GM21515 (cell line): Measurements from ENCODE around the gene MAP1B.
"Not testable (repeated sequence)": the region's sequence is repeated elsewhere in the genome, so short reads cannot be mapped to it uniquely, and the experiment has no call there.

Experiments used
- ATAC-seq: cut with Tn5 transposase; IDR thresholded peaks from one replicate; pipeline ENCODE4 v1.9.1; 2021; ENCODE audit not compliant: unreplicated experiment

MAP1B gene

GRCh38 chr5:72159501-72159911 lies 52.2 kb downstream of the MAP1B start:
- ATAC-seq = no peak

DNA sequence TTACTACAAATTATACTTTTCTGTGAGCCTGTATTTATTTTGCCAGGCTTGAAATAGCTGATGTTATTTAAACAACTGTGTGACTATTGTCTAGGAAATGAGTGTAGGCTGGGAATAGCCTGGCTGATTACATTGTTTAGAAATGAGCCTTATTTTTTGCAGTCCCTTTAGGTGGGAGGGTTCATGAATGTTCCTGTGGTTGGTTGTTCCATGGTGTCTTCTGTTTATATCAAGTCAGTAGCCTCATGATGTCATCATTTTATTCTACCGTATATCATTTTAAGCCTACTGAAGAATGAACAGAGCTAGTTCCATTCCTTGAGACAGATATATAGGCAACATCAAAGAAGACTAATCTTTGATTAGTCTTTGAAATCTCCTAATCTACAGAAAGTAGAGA lies 53.1 kb downstream of the MAP1B start:
- ATAC-seq = no peak

DNA sequence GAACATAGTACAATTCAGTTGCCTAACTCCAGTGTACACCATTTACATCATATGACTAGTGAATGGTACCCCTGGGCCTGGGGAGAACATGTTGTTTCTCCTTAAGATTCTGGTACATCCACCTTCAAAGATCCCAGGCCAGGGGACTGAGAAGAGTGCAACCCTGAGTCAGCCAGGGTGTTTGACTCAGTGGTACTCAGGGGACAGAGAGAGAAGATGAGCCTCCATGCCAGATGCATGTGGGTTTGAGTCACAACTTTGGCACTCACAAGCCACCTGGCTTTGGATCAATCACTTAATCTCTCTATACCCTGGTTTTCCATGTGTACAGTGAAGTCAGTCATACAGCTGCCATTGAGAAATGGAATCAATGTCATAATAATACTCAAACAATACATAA lies 53.7 kb downstream of the MAP1B start:
- no peak for ATAC-seq

DNA sequence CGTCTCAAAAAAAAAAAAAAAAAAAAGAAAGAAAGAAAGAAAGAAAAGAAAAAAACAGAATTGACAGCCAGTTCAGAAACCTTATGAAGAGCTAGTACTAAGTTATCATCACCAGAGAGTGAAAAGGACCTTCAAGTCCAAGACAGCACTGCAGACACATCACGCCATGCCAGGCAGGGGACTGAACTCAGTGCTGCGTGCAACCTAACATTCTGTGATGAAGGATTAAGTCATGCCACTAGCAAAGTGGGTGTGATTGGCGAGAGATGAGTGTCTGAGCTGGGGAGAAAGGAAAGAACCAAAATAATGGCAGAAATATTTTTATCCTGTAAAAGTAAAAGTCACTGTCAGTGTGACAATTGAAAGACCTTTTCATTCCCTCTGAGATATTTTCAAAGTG lies 54.7 kb downstream of the MAP1B start:
- no peak for ATAC-seq

GRCh38 chr5:72163349-72163983 lies 56.2 kb downstream of the MAP1B start:
- no peak for ATAC-seq

DNA sequence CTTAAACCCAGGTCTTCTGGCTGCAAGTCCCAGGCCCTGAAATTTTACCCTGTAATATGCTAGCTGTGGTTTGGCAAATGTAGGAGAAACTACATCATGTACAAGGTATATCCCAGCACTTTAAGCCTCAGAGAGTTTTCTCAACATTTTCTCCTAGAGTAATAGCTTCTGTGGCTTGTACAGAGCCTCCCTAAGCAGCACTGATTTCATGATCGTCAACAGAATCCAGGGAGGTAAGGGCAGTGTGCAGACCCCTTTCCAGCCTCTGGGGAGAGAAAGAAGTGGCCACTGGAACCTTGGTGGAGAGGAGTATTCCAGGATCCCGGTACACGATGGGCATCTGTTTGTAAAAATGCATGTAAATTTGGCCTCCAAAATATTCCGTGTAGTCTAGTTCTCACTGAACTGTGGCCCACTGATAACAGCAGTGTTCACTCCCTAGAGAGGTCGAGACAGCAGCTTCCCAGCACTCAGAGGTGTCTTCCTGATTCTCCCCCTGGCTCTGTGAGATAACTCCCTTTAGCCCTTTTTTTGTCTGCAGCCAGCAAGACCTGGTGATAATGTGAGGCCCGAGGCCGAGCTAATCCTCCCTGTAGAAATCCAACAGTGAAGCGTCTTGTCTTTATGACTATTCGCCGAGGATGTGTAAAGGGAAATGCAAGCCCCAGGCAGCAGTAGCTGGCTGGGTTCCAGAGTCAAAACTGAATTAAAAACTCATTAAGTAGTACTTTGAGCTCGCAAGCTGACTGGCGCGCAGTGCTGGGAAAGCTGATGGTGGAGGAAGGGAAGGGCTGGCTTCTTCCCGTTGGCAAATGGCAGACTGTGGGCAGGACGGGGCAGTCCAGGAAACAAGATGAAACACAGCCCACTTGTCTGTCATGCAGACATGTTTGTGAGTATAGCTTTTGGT lies 59.0 kb downstream of the MAP1B start:
- no peak for ATAC-seq

GRCh38 chr5:72167257-72167656 lies 60.0 kb downstream of the MAP1B start:
- no peak for ATAC-seq

DNA sequence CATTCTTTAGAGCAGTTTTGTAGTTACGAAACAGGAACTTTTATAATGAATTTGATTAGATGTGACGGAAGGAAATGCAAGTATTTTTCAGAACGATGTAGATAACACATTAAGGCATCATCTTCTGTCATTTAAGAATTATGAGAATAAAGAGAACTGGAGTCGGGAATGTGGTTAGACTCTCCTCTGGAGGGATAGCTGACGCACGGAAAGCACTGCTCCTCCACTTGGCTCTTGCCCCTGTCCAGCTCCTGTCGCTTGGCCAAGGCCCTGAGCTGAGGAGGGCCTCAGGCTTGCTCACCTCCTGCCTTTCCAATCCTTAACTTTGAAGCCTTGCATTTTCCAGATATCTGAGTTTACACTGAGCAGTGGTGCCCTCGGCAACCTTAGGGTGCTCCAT lies 60.5 kb downstream of the MAP1B start:
- ATAC-seq = no peak

GRCh38 chr5:72170101-72170500 lies 62.8 kb downstream of the MAP1B start:
- ATAC-seq = no peak

GRCh38 chr5:72171181-72171580 lies 63.9 kb downstream of the MAP1B start:
- ATAC-seq = not testable (repeated sequence)

GRCh38 chr5:72171667-72172066 lies 64.4 kb downstream of the MAP1B start:
- ATAC-seq = no peak

DNA sequence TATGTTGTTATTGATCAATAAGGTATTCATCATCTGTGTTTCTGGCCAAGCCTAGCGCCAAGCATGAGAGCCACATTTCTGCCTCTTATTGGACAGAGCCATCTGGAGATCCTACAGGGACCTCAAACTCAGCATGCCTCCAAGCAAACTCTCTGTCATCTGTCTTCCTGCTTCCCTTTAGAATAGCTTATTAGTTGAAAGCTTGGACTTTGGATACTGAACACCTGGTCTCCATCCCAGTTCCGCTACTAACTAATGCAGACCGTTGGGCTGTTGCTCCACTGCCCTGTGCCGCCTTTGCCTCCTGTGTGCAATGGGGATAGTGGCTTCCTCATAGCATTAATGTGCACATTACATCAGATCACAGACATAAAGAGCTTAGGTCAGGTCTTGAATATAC lies 65.5 kb downstream of the MAP1B start:
- ATAC-seq = no peak

- peak; percentile 54 for ATAC-seq
Observed at GRCh38 chr5:72177538-72177937, 70.3 kb downstream of the MAP1B start.

DNA sequence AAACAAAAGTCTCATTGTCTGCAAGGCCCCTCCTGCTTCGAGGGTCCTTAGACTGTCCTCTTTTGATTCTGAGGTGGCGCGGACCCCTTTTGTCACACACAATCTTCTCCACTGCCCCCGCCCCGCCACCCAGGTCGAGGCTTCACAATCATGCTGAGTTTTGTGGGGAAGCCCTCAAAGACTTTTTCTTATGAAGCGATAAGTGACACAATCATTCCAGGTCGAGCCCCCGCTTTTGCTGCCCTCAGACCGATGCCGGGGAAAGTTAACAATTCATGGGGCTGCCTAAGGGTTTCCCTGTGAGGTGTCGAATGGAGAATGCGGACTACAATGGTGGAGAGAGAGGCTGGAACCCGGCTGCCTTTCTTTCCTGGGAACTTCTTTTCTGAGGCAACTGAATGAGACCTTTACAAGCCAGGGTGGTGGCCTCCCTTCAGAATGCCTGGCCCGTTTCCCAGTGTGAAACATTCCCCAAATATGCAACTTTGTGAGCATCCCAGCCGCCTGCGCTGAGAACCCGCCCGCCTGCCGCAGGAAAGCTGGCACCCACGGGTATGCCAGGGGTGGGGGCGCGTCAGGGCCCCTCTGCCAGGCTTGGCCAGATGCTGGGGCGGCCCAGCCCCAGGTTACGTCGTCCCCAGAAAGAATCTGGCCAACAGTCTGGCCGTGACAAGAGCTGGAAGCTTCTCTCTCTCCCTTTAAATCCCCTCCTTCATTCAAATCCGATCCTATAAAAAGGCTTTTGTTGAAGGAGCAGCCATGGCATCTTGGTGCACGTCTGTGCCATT lies 71.9 kb downstream of the MAP1B start:
- no peak for ATAC-seq

DNA sequence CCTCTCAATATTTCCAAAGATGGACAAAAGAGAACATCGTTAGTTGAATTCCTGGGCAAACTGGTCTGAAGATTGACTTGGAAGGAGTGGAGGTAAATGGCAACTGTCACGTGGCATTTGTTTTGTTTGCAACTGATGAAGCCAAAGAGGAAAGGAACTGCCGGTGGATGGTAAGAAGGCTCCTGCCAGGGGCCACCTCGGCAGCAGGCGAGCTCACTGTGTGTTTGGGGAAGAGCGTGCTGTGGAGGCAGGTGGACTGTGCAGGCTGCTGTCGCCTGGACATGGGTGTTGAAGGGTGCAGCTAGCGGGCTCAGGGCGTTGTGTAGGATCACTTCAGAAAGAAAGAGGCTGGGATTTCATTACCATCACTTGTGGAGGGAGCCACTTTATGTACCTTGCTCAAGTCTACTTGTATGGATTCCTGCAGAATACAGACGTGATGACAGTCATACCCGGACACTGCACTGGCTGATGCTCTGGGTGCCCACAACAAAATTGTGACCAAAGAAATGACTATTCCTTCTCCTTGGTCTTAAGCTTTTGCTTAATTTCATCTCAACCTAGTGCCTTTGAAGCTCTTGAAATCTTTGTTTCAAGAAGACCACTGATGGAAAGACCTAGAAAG lies 72.7 kb downstream of the MAP1B start:
- ATAC-seq = no peak

DNA sequence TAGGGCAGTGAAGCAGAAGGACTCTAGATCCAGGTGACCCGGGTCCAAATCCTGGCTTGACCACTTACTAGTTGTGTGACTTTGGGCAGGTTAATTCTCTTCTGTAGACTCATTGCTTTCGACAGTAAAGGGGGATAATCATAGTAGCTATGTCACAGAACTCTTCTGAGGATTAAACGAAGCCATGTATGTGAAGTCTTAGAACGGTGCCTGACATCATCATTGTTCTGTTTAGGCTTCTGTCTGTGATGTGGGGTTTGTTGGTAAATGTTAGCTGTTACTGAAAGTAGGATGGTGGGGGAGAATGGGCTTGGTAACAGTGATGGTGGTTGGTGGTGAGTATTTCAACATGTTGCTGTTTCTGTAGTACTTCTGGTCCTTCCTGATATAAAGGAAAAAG lies 73.7 kb downstream of the MAP1B start:
- no peak for ATAC-seq

DNA sequence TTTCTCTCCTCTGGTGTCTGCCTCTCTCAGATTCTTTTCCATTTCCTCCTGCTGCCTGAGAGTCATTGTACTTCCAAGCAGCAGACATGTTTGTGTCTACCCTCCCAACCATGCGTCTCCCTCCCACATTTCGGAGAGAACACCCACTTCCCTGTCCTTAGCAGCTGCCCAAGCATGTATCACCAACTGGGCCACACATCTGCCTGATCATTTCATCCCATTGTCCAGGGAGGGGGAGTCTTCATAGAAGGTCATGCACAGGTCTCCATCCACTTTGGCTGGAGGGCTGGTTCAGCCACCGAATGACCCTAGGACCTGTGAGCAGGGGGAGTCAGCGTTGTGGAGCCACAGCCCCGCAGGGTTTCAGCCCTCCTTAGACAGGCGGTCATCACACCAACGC lies 75.4 kb downstream of the MAP1B start:
- no peak for ATAC-seq

GRCh38 chr5:72183101-72183520 lies 75.8 kb downstream of the MAP1B start:
- ATAC-seq = no peak

- ATAC-seq = no peak
Observed at GRCh38 chr5:72184408-72184807, 77.1 kb downstream of the MAP1B start.

GRCh38 chr5:72185496-72186329 lies 78.4 kb downstream of the MAP1B start:
- ATAC-seq = no peak
